Endothelial cell of umbilical vein (primary cell): ENCODE data around the gene RALA. TPM values are rescaled to one million over a fixed set of nuclear protein-coding genes. Genes with fewer than 3 reads are reported as not detected.

Experiments used
- BruUV-seq: library from RNA; stranded (reverse); fragments of 400-500 nt; replicated peaks from 2 replicates; lab custom pipeline; 2021; lab: Mats Ljungman, UMichigan
- CTCF ChIA-PET: fragments of 300-600, 350-600 bp; sonication (Branson Sonifier 250); formaldehyde crosslinking; loops from one replicate; lab custom pipeline; 2021; ENCODE audit warnings: antibody characterized with exemption, inconsistent platforms; lab: Charles Lee
- POLR2A ChIA-PET: fragments of 300-600, 350-600 bp; sonication (Branson Sonifier 250); formaldehyde crosslinking; loops from one replicate; lab custom pipeline; 2021; ENCODE audit warnings: antibody characterized with exemption, inconsistent platforms; lab: Charles Lee
- DNase-seq: peaks from one replicate; pipeline ENCODE4 v3.0.0-alpha.2; 2011; ENCODE audit warnings: low read depth, low spot score
- FAIRE-seq: peaks from 2 replicates; lab custom pipeline; 2011; peaks lifted over from hg19 to GRCh38; lab: Jason Lieb, UNC
- H2AFZ ChIP-seq: 2 replicates; pipeline ENCODE4 v1.6.0; 2012; ENCODE audit warnings: low read depth, low read length, control low read depth, inconsistent platforms
- H3K27ac ChIP-seq: 2 replicates; pipeline ENCODE4 v1.5.1; 2011; ENCODE audit warnings: low read depth, mild to moderate bottlenecking, control low read depth, low read length, moderate library complexity; ENCODE audit not compliant: insufficient read depth
- H3K27me3 ChIP-seq, 2 experiments: 2 replicates each; pipeline versions ENCODE4 v1.6.0 to v1.6.1; 2011; ENCODE audit warnings: low read length in 2 of 2, mixed read lengths in 1 of 2; ENCODE audit not compliant: control insufficient read depth in 2 of 2, insufficient read depth in 2 of 2
- H3K36me3 ChIP-seq, 2 experiments: 2 replicates in 1 of 2; 3 replicates in 1 of 2; pipeline ENCODE4 v1.5.1; 2011; ENCODE audit warnings: low read length in 2 of 2, mild to moderate bottlenecking in 1 of 2, moderate library complexity in 1 of 2; ENCODE audit not compliant: control insufficient read depth in 2 of 2, insufficient read depth in 2 of 2; ENCODE audit errors: extremely low read depth in 1 of 2
- H3K4me1 ChIP-seq: 3 replicates; pipeline ENCODE4 v1.5.1; 2011; ENCODE audit warnings: mild to moderate bottlenecking, low read length; ENCODE audit not compliant: control insufficient read depth, insufficient read depth; ENCODE audit errors: extremely low read depth
- H3K4me2 ChIP-seq: 2 replicates; pipeline ENCODE4 v1.6.1; 2011; ENCODE audit warnings: low read length, control low read depth, mixed read lengths; ENCODE audit not compliant: insufficient read depth
- H3K4me3 ChIP-seq, 3 experiments: fragments of 200-600 bp in 1 of 3; sonication (generic), shearing (Covaris generic) in 1 of 3; replicated peaks in 1 of 3; 2 replicates each; pipeline ENCODE4 v1.5.1; 2011 to 2016; ENCODE audit warnings: control low read depth in 3 of 3, low read length in 3 of 3, mild to moderate bottlenecking in 2 of 3, inconsistent platforms in 1 of 3, low read depth in 1 of 3, moderate library complexity in 1 of 3; ENCODE audit not compliant: insufficient read depth in 1 of 3
- H3K79me2 ChIP-seq: 2 replicates; pipeline ENCODE4 v1.6.0; 2012; ENCODE audit warnings: low read length, inconsistent platforms; ENCODE audit not compliant: control insufficient read depth, insufficient read depth
- H3K9ac ChIP-seq: replicated peaks from 2 replicates; pipeline ENCODE3; 2011; ENCODE audit warnings: low read length, control low read depth; ENCODE audit not compliant: insufficient read depth; ENCODE audit errors: extremely low read depth
- H3K9me1 ChIP-seq: replicated peaks from 3 replicates; pipeline ENCODE4 v1.6.0; 2011; ENCODE audit warnings: mild to moderate bottlenecking, low read length; ENCODE audit not compliant: control insufficient read depth, insufficient read depth; ENCODE audit errors: extremely low read depth
- H3K9me3 ChIP-seq: replicated peaks from 2 replicates; pipeline ENCODE4 v1.5.1; 2012; ENCODE audit warnings: low read length, inconsistent platforms; ENCODE audit not compliant: control insufficient read depth, insufficient read depth
- H4K20me1 ChIP-seq: replicated peaks from 2 replicates; pipeline ENCODE3; 2011; ENCODE audit warnings: mild to moderate bottlenecking, low read length; ENCODE audit not compliant: control insufficient read depth, insufficient read depth; ENCODE audit errors: extremely low read depth
- EZH2 ChIP-seq: IDR thresholded peaks from 2 replicates; pipeline ENCODE4 v1.6.1; 2012; ENCODE audit warnings: borderline replicate concordance, low read depth, mild to moderate bottlenecking, moderate library complexity, low read length, inconsistent platforms; ENCODE audit not compliant: severe bottlenecking
- FOS ChIP-seq: IDR thresholded peaks from 2 replicates; pipeline ENCODE4 v1.6.1; 2011; ENCODE audit warnings: mild to moderate bottlenecking, low read length, moderate library complexity, borderline replicate concordance; ENCODE audit not compliant: insufficient read depth
- GATA2 ChIP-seq: IDR thresholded peaks from 2 replicates; pipeline ENCODE4 v1.7.0; 2011; ENCODE audit warnings: low read depth, mild to moderate bottlenecking, moderate library complexity, mixed read lengths, low read length; ENCODE audit not compliant: insufficient read length, insufficient read depth
- JUN ChIP-seq: IDR thresholded peaks from 2 replicates; pipeline ENCODE4 v1.6.1; 2011; ENCODE audit warnings: borderline replicate concordance, low read depth; ENCODE audit not compliant: insufficient read length, insufficient read depth
- MYC ChIP-seq: IDR thresholded peaks from one replicate; pipeline ENCODE4 v1.6.1; 2011; ENCODE audit warnings: mild to moderate bottlenecking, low read depth, low read length
- POLR2A ChIP-seq: IDR thresholded peaks from 2 replicates; pipeline ENCODE4 v1.6.1; 2012; ENCODE audit warnings: low read depth, mild to moderate bottlenecking, control low read depth, low read length
- POLR2AphosphoS5 ChIP-seq: IDR thresholded peaks from 2 replicates; pipeline ENCODE4 v1.6.1; 2012; ENCODE audit warnings: low read depth, mild to moderate bottlenecking, control low read depth, low read length, moderate library complexity; ENCODE audit not compliant: insufficient read depth
- dilution Hi-C: fragments of 300-500 bp; cut with MboI; formaldehyde crosslinking; loops from one replicate; pipeline ENCODE4 v1.15.0; 2019; ENCODE audit warnings: low sequenced_read_pairs; ENCODE audit not compliant: extremely low pct_ligation_motif_present
- intact Hi-C: fragments of 100-400 bp; cut with micrococcal nuclease; formaldehyde crosslinking; loops from one replicate; pipeline ENCODE4 v1.10.0; 2022
- polyA plus RNA-seq, 4 experiments: library from polyadenylated mRNA; depleted of rRNA in 3 of 4; stranded (reverse) in 3 of 4; unstranded in 1 of 4; fragments of >200 nt; gene quantifications; 2 replicates each; pipeline versions ENCODE4 v1.2.1 to v1.2.3, GENCODE V29; 2011 to 2012; ENCODE audit warnings: missing spikeins in 1 of 4
- total RNA-seq: library from RNA; stranded (reverse); gene quantifications from 2 replicates; pipeline ENCODE4 v1.2.3, GENCODE V29; 2021
- TF ChIP-seq, protein P1 (sequence below), 2 donors: IDR thresholded peaks; 1 replicate in 1 of 2; 2 replicates in 1 of 2; pipeline ENCODE4 v1.5.1; 2011; ENCODE audit warnings: low read length in 2 of 2, mild to moderate bottlenecking in 2 of 2, moderate library complexity in 2 of 2, control low read depth in 1 of 2, inconsistent platforms in 1 of 2, low read depth in 1 of 2; ENCODE audit not compliant: insufficient read depth in 1 of 2; ENCODE audit errors: extremely low read depth in 1 of 2
- TF ChIP-seq, protein P2 (sequence below): IDR thresholded peaks from 2 replicates; pipeline ENCODE4 v1.6.1; 2011; ENCODE audit not compliant: insufficient read depth, insufficient read length

Gene RALA
- total and polyA plus RNA-seq, 2 donors (not counting 3 experiments of a cell fraction or from before 2014, with no cell fraction given) = 91.1 to 191 TPM

- no peaks in the 10 kb centered on the region for H3K27me3 ChIP-seq
- POLR2A ChIA-PET = interaction anchor here (0.9 to 2.1 kb wide), 3 partner anchors 20 to 33 kb away, joined by 5 to 12 read pairs (median 6); partner anchors contain the start of gene RALA
- dilution Hi-C loops = no loop called here
These were observed 33.9 kb upstream of the RALA start for GRCh38 chr7:39589323-39590111.

More at GRCh38 chr7:39589323-39590111, 33.9 kb upstream of the RALA start:
- H3K4me2 ChIP-seq = peak overlapping the region; percentile 53
- no peaks in the 10 kb centered on the region for H3K9me3 ChIP-seq
- H2AFZ ChIP-seq = no peak overlapping the region
- CTCF ChIA-PET = interaction anchor here (1.1 to 2.9 kb wide), 10 partner anchors 9 to 157 kb away, joined by 3 to 34 read pairs (median 5); partner anchors contain the start of gene RALA
- H4K20me1 ChIP-seq = no peaks in the 10 kb centered on the region
- TSS peak; percentile 91 for BruUV-seq
- peak overlapping the region; percentile 77 for H3K9ac ChIP-seq
- H3K36me3 ChIP-seq = no peaks in the 10 kb centered on the region
- no peaks in the 10 kb centered on the region for H3K9me1 ChIP-seq
- peak overlapping the region; percentile 98 for H3K27ac ChIP-seq
- TF ChIP-seq POLR2AphosphoS5 (peak; percentile 75), FOS (peak; percentile 92), EZH2 (no peak), POLR2A (peak; percentile 38), GATA2 (peak; percentile 89), JUN (peak; percentile 99), MYC (no peak)
- TF ChIP-seq, protein P1, sequence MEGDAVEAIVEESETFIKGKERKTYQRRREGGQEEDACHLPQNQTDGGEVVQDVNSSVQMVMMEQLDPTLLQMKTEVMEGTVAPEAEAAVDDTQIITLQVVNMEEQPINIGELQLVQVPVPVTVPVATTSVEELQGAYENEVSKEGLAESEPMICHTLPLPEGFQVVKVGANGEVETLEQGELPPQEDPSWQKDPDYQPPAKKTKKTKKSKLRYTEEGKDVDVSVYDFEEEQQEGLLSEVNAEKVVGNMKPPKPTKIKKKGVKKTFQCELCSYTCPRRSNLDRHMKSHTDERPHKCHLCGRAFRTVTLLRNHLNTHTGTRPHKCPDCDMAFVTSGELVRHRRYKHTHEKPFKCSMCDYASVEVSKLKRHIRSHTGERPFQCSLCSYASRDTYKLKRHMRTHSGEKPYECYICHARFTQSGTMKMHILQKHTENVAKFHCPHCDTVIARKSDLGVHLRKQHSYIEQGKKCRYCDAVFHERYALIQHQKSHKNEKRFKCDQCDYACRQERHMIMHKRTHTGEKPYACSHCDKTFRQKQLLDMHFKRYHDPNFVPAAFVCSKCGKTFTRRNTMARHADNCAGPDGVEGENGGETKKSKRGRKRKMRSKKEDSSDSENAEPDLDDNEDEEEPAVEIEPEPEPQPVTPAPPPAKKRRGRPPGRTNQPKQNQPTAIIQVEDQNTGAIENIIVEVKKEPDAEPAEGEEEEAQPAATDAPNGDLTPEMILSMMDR (IDR thresholded peaks at IDR 0.05; ENCODE audit: extremely low read depth in 1 of 2, insufficient read depth in 1 of 2, low read depth in 1 of 2, low read length in 2 of 2) = no peak
- TF ChIP-seq, protein P2, sequence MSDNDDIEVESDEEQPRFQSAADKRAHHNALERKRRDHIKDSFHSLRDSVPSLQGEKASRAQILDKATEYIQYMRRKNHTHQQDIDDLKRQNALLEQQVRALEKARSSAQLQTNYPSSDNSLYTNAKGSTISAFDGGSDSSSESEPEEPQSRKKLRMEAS = no peak
- peak; percentile 99 for DNase-seq
- no peak overlapping the region for H3K4me3 ChIP-seq
- H3K4me1 ChIP-seq = peaks cover 70% of the 10 kb centered on the region
- intact Hi-C loops = loop anchor here (1.0 to 2.0 kb wide), 6 partner anchors 9 to 145 kb away; no protein-coding TSS in a partner anchor
- H3K79me2 ChIP-seq = no peaks in the 10 kb centered on the region
- FAIRE-seq = peak; percentile 87
